H9 (cell line): ENCODE results near the gene SPATA31D4. TPM values are rescaled to one million over a fixed set of nuclear protein-coding genes. Genes with fewer than 3 reads are reported as not detected.

Source experiments
- DNase-seq: peaks from one replicate; pipeline ENCODE4 v3.0.0-alpha.2; 2017
- H2AFZ ChIP-seq: one replicate; pipeline ENCODE4 v1.6.1; 2013; ENCODE audit warnings: mild to moderate bottlenecking, low read length, control low read depth, moderate library complexity
- H2AK5ac ChIP-seq: 2 replicates; pipeline ENCODE4 v1.6.1; 2013; ENCODE audit warnings: low read length, control low read depth, mixed read lengths; ENCODE audit not compliant: insufficient read length
- H2BK120ac ChIP-seq: one replicate; pipeline ENCODE4 v1.6.1; 2013; ENCODE audit warnings: low read depth, mild to moderate bottlenecking, low read length, control low read depth, inconsistent platforms; ENCODE audit not compliant: poor library complexity, severe bottlenecking
- H2BK12ac ChIP-seq: 2 replicates; pipeline ENCODE4 v1.6.1; 2013; ENCODE audit warnings: low read length, control low read depth, mixed read lengths, low read depth; ENCODE audit not compliant: insufficient read length
- H2BK15ac ChIP-seq: 2 replicates; pipeline ENCODE4 v1.6.1; 2013; ENCODE audit warnings: low read depth, low read length, control low read depth
- H2BK20ac ChIP-seq: one replicate; pipeline ENCODE4 v1.6.1; 2013; ENCODE audit warnings: low read depth, mild to moderate bottlenecking, low read length, control low read depth, inconsistent platforms; ENCODE audit not compliant: poor library complexity, severe bottlenecking
- H2BK5ac ChIP-seq: 2 replicates; pipeline ENCODE4 v1.6.1; 2013; ENCODE audit warnings: low read length, control low read depth, mixed read lengths; ENCODE audit not compliant: insufficient read length
- H3K14ac ChIP-seq: 2 replicates; pipeline ENCODE4 v1.6.1; 2013; ENCODE audit warnings: low read length, control low read depth; ENCODE audit not compliant: insufficient read depth
- H3K18ac ChIP-seq: 2 replicates; pipeline ENCODE4 v1.6.1; 2013; ENCODE audit warnings: low read depth, mild to moderate bottlenecking, mixed read lengths, low read length, control low read depth; ENCODE audit not compliant: insufficient read length
- H3K23ac ChIP-seq: 2 replicates; pipeline ENCODE4 v1.6.1; 2013; ENCODE audit warnings: low read length, control low read depth, mixed read lengths, low read depth; ENCODE audit not compliant: insufficient read length
- H3K23me2 ChIP-seq: 2 replicates; pipeline ENCODE4 v1.6.1; 2013; ENCODE audit warnings: low read depth, mild to moderate bottlenecking, mixed read lengths, low read length, control low read depth; ENCODE audit not compliant: insufficient read length, poor library complexity, severe bottlenecking
- H3K27ac ChIP-seq: 2 replicates; pipeline ENCODE4 v1.5.1; 2013; ENCODE audit warnings: low read length, control low read depth, mixed read lengths, low read depth; ENCODE audit not compliant: insufficient read length
- H3K27me3 ChIP-seq: 2 replicates; pipeline ENCODE4 v1.6.1; 2013; ENCODE audit warnings: low read length, control low read depth, inconsistent platforms; ENCODE audit not compliant: insufficient read depth
- H3K4ac ChIP-seq: 2 replicates; pipeline ENCODE4 v1.6.1; 2013; ENCODE audit warnings: low read depth, mild to moderate bottlenecking, control low read depth, inconsistent platforms, low read length, moderate library complexity
- H3K4me1 ChIP-seq: 2 replicates; pipeline ENCODE4 v1.6.1; 2013; ENCODE audit warnings: low read length, control low read depth, inconsistent platforms; ENCODE audit not compliant: insufficient read depth
- H3K4me2 ChIP-seq: 2 replicates; pipeline ENCODE4 v1.6.1; 2013; ENCODE audit warnings: low read length, control low read depth, mixed read lengths; ENCODE audit not compliant: insufficient read length, insufficient read depth
- H3K56ac ChIP-seq: 2 replicates; pipeline ENCODE4 v1.6.1; 2013; ENCODE audit warnings: low read depth, mild to moderate bottlenecking, mixed read lengths, low read length, control low read depth; ENCODE audit not compliant: insufficient read length
- H3K79me1 ChIP-seq: 2 replicates; pipeline ENCODE4 v1.6.1; 2013; ENCODE audit warnings: low read depth, mild to moderate bottlenecking, moderate library complexity, low read length, control low read depth, inconsistent platforms; ENCODE audit not compliant: insufficient read depth, poor library complexity, severe bottlenecking
- H3K79me2 ChIP-seq: 2 replicates; pipeline ENCODE4 v1.6.1; 2013; ENCODE audit warnings: low read length, control low read depth, inconsistent platforms; ENCODE audit not compliant: insufficient read depth
- H3K9ac ChIP-seq: 2 replicates; pipeline ENCODE4 v1.6.1; 2013; ENCODE audit warnings: low read length, control low read depth, mixed read lengths; ENCODE audit not compliant: insufficient read length; ENCODE audit errors: extremely low read depth
- H3K9me3 ChIP-seq: one replicate; pipeline ENCODE4 v1.6.1; 2013; ENCODE audit warnings: low read depth, low read length, inconsistent platforms; ENCODE audit not compliant: control insufficient read depth
- H3T11ph ChIP-seq: one replicate; pipeline ENCODE4 v1.6.1; 2013; ENCODE audit warnings: mild to moderate bottlenecking, low read length, control low read depth, inconsistent platforms
- H4K20me1 ChIP-seq: one replicate; pipeline ENCODE4 v1.6.1; 2013; ENCODE audit not compliant: control insufficient read depth, insufficient read length, insufficient read depth
- H4K5ac ChIP-seq: 2 replicates; pipeline ENCODE4 v1.6.1; 2013; ENCODE audit warnings: low read depth, mild to moderate bottlenecking, mixed read lengths, low read length, control low read depth; ENCODE audit not compliant: insufficient read length
- H4K8ac ChIP-seq: replicated peaks from 2 replicates; pipeline ENCODE4 v1.6.1; 2013; ENCODE audit warnings: low read length, control low read depth, mixed read lengths, low read depth; ENCODE audit not compliant: insufficient read length
- H4K91ac ChIP-seq: 2 replicates; pipeline ENCODE4 v1.6.1; 2013; ENCODE audit warnings: low read depth, mild to moderate bottlenecking, moderate library complexity, mixed read lengths, low read length, control low read depth; ENCODE audit not compliant: insufficient read length
- H3K27ac Mint-ChIP-seq, 3 experiments: 2 replicates in 2 of 3; 3 replicates in 1 of 3; pipeline ENCODE4 v1.8.0; 2020 to 2021; ENCODE audit warnings: mixed read lengths in 3 of 3, mild to moderate bottlenecking in 1 of 3, moderate library complexity in 1 of 3
- H3K27me3 Mint-ChIP-seq: 2 replicates; pipeline ENCODE4 v1.8.0; 2021; ENCODE audit warnings: low read depth, mild to moderate bottlenecking, moderate library complexity, mixed read lengths
- H3K36me3 Mint-ChIP-seq, 3 experiments: 2 replicates in 2 of 3; 3 replicates in 1 of 3; pipeline ENCODE4 v1.8.0; 2020 to 2021; ENCODE audit warnings: low read depth in 3 of 3, mixed read lengths in 3 of 3; ENCODE audit not compliant: insufficient read depth in 1 of 3
- H3K4me1 Mint-ChIP-seq, 2 experiments: 2 replicates each; pipeline ENCODE4 v1.8.0; 2020; ENCODE audit warnings: mixed read lengths in 2 of 2
- H3K4me3 Mint-ChIP-seq, 2 experiments: 2 replicates in 1 of 2; 3 replicates in 1 of 2; pipeline ENCODE4 v1.8.0; 2020 to 2021; ENCODE audit warnings: mild to moderate bottlenecking in 2 of 2, mixed read lengths in 2 of 2, moderate library complexity in 1 of 2
- H3K9me3 Mint-ChIP-seq, 2 experiments: 2 replicates in 1 of 2; 3 replicates in 1 of 2; pipeline ENCODE4 v1.8.0; 2020; ENCODE audit warnings: mild to moderate bottlenecking in 2 of 2, mixed read lengths in 2 of 2, moderate library complexity in 1 of 2
- CTCF ChIP-seq: fragments of 200-600 bp; sonication (generic); conservative IDR thresholded peaks from 3 replicates; pipeline ENCODE4 v1.8.0; 2021; ENCODE audit warnings: antibody characterized with exemption, mild to moderate bottlenecking
- WGBS: extraction: QIAGEN DNeasy Blood & Tissue Kit; methylation state at CpG from one replicate; pipeline ENCODE4 v1.1.7; 2013; ENCODE audit warnings: missing lambda C conversion rate, low lambda C conversion rate, mixed read lengths; ENCODE audit not compliant: insufficient read length; ENCODE audit errors: extremely low coverage; 5-methylcytosine and 5-hydroxymethylcytosine counted together
- total RNA-seq: library from RNA; stranded (reverse); gene quantifications from 2 replicates; pipeline ENCODE4 v1.2.1, GENCODE V29; 2021

The SPATA31D4 gene
- total RNA-seq, 1 experiment from 2014 or later, result not detected

- Histone ChIP-seq H3K9me3 (no peaks in the 10 kb centered on the region), H3K56ac (no peak overlapping the region), H4K8ac (no peak overlapping the region), H4K5ac (no peak overlapping the region), H4K91ac (no peak overlapping the region), H3K23me2 (no peaks in the 10 kb centered on the region), H2AK5ac (no peak overlapping the region), H3K18ac (no peak overlapping the region), H2AFZ (no peak overlapping the region), H3K27me3 (no peaks in the 10 kb centered on the region), H3K23ac (no peak overlapping the region), H3K4me2 (no peak overlapping the region), H3K4me1 (no peaks in the 10 kb centered on the region), H3K4ac (no peak overlapping the region), H3K27ac (no peak overlapping the region), H2BK15ac (no peak overlapping the region), H4K20me1 (no peaks in the 10 kb centered on the region), H3K79me2 (no peaks in the 10 kb centered on the region), H2BK120ac (no peak overlapping the region), H3K79me1 (no peaks in the 10 kb centered on the region), H3T11ph (no peak overlapping the region), H2BK12ac (no peak overlapping the region), H3K14ac (no peak overlapping the region), H2BK20ac (no peak overlapping the region), H2BK5ac (no peak overlapping the region), H3K9ac (no peak overlapping the region)
- no peak overlapping the region for H3K27ac Mint-ChIP-seq
- H3K27me3 Mint-ChIP-seq, result no peaks in the 10 kb centered on the region
- WGBS, result no CpG with 5 or more reads among the region's 6 CpGs
- H3K4me3 Mint-ChIP-seq, result no peak overlapping the region
- no peaks in the 10 kb centered on the region for H3K4me1 Mint-ChIP-seq
- peaks cover 0 to 4% of the 10 kb centered on the region in 2 experiments; a peak in 1 of 5 replicates for H3K9me3 Mint-ChIP-seq
- no peak for DNase-seq
- no peak for TF ChIP-seq CTCF
- H3K36me3 Mint-ChIP-seq, result peaks cover 0 to 1% (median 0%) of the 10 kb centered on the region in 3 experiments; a peak in 1 of 7 replicates
Measured at GRCh38 chr9:81912135-81912534, 16.1 kb upstream of the SPATA31D4 start.
